Uterus (tissue), 2 donors: ENCODE results near the gene CA12.

Source experiments
- CTCF ChIP-seq, 4 experiments: fragments of 200-600 bp in 2 of 4; fragments of 450-650 bp in 2 of 4; sonication (generic) in 2 of 4; IDR thresholded peaks; one replicate each; pipeline ENCODE4 v1.5.1; 2016 to 2019; ENCODE audit warnings: antibody characterized with exemption in 4 of 4, mild to moderate bottlenecking in 2 of 4, moderate library complexity in 1 of 4
- POLR2A ChIP-seq, 2 donors: fragments of 450-650 bp; IDR thresholded peaks; one replicate each; pipeline ENCODE4 v1.6.1; 2016; ENCODE audit warnings: antibody characterized with exemption in 2 of 2, mild to moderate bottlenecking in 1 of 2, moderate library complexity in 1 of 2

GRCh38 chr15:63305260-63305659, 76.4 kb downstream of the CA12 start:
- TF ChIP-seq POLR2A (IDR thresholded peaks at IDR 0.05) (no peak), CTCF (IDR thresholded peaks at IDR 0.05) (no peak)
